Adrenal gland (tissue), 5 donors: ENCODE measurements around the gene ATP5PO.

ENCODE experiments used
- POLR2A ChIP-seq, 2 donors: fragments of 450-650 bp; IDR thresholded peaks; one replicate each; pipeline ENCODE4 v1.6.1; 2017; ENCODE audit warnings: antibody characterized with exemption in 2 of 2, mild to moderate bottlenecking in 2 of 2, moderate library complexity in 1 of 2
- TF ChIP-seq, protein P1 (sequence below), 6 experiments: fragments of 450-650 bp in 4 of 6; fragments of 200-600 bp in 2 of 6; sonication (generic) in 1 of 6; IDR thresholded peaks; 1 replicate in 5 of 6; 2 replicates in 1 of 6; pipeline versions ENCODE4 v1.5.1 to v1.8.0; 2016 to 2021; ENCODE audit warnings: antibody characterized with exemption in 6 of 6, mild to moderate bottlenecking in 2 of 6, moderate library complexity in 1 of 6
- donor health status: DM: no; HTN: no; CAD: no.

DNA sequence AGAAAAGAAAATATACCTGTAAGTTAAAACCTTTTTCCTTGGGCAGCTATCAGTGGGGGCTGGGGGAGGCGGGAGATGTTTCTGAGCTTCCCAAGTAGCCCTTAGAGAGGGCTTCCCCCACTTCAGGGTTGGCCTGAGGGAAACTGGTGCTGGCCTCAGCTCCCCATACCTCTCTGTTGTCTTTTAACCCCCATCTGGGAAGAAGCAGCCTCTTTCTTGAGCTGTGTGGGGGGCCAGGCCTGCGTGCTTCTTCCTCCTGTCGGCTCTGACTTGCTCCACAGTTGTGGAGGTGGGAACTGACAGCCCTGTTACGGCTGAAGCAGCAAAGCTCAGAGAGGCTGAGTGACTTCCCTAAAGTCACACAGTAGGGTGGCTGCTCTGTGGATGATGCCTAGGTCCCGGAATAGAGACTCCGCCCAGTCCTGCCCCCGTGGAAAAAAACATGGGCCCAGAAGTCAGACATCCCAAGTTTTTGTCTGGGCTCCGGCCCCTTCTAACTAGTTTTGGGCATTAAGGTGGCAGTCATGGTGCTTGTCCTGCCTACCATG lies 55.2 kb downstream of the ATP5PO start:
- TF ChIP-seq, protein P1, sequence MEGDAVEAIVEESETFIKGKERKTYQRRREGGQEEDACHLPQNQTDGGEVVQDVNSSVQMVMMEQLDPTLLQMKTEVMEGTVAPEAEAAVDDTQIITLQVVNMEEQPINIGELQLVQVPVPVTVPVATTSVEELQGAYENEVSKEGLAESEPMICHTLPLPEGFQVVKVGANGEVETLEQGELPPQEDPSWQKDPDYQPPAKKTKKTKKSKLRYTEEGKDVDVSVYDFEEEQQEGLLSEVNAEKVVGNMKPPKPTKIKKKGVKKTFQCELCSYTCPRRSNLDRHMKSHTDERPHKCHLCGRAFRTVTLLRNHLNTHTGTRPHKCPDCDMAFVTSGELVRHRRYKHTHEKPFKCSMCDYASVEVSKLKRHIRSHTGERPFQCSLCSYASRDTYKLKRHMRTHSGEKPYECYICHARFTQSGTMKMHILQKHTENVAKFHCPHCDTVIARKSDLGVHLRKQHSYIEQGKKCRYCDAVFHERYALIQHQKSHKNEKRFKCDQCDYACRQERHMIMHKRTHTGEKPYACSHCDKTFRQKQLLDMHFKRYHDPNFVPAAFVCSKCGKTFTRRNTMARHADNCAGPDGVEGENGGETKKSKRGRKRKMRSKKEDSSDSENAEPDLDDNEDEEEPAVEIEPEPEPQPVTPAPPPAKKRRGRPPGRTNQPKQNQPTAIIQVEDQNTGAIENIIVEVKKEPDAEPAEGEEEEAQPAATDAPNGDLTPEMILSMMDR (IDR thresholded peaks at IDR 0.05): no peak
- no peak for TF ChIP-seq POLR2A (IDR thresholded peaks at IDR 0.05)
